ENCODE results near the gene PCBP3.

GRCh38 chr21:45948576-45949141, 305.1 kb downstream of the PCBP3 start:
- TF ChIP-seq YY1 (IDR thresholded peaks at IDR 0.05; ENCODE audit: insufficient read depth, insufficient read length) (no peak), ZNF274 (IDR thresholded peaks at IDR 0.05; ENCODE audit: low read depth, low read length) (no peak), SUZ12 (IDR thresholded peaks at IDR 0.05; ENCODE audit: extremely low read depth, insufficient read depth, insufficient read length) (no peak)
